SK-N-MC (cell line): Measurements from ENCODE around the gene GZMA.

Experiments
- EZH2 ChIP-seq: fragments of 200-600 bp; sonication (generic); IDR thresholded peaks from one replicate; pipeline ENCODE4 v1.6.1; 2017; ENCODE audit warnings: antibody characterized with exemption
- FOXP2 ChIP-seq: optimal IDR thresholded peaks from 2 replicates; pipeline ENCODE3; 2011; ENCODE audit warnings: mild to moderate bottlenecking, moderate library complexity; ENCODE audit not compliant: insufficient read depth; ENCODE audit errors: extremely low read length, control extremely low read depth
- POLR2AphosphoS5 ChIP-seq: IDR thresholded peaks from 2 replicates; pipeline ENCODE4 v1.6.1; 2012; ENCODE audit warnings: mild to moderate bottlenecking, low read depth, low read length, borderline replicate concordance

DNA sequence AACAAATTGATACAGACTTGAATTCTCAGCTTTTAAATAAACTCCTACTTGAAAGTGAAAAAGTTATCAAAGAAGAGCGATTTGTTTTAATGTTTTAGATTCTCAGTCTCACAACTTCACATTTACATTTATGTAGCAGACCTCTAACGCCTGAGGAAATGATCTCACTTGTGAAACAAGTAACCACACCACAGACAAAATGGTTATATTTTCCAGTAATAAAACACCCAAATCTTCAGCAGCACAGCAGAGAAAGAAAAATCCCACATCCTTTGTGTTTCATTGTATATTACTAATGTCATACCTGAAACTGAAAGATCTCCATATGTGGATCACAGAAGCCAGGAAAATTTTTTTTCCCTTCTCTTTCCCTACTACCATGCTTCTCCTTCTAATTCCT is 29.8 kb upstream of the GZMA start:
- TF ChIP-seq POLR2AphosphoS5 (no peak), FOXP2 (no peak), EZH2 (no peak)
